Activated CD4-positive, alpha-beta T cell treated with anti-CD3 and anti-CD28 coated beads, Interleukin-2, amount 50 U/mL, for 24 hours (primary cell): Measurements from ENCODE around the gene MYH9.

Source experiments
- DNase-seq, 2 donors: peaks; one replicate each; pipeline ENCODE4 v3.0.0-alpha.2; 2020; ENCODE audit warnings: low read depth in 1 of 2, low spot score in 1 of 2

The MYH9 gene

DNA sequence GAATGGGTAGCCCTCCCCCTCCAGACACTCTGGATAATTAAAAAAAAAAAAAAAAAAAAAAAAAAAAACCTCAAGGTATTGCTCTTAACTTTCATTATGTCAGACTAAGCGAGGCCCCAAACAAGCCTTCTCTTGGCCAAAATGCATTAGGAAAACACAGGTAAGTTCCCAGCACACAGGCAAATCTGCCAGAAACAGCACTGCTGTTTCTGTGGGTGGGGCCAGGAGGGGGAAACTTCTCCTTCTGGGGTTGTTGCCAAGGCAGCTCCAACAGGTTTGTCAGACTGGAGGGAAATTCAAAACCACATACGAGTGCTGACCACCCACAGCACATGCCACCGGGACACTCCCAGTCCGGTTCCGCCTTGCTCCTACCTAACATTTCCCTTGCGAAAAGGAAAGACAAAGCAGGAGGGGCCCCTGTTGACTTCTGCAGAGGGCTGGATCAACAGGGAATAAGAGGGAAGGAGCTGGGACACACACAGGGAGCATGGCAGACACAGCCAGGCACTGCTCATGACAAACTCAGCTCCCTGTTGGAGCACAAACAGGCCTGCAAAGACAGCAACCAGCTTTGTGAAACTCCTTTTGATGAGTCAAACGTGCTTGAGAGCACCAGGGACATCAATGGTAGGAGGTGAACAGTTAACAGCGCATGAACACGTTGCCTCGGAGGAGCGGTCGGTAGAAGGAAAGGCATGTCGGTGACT lies 55.0 kb downstream of the MYH9 start:
- peak; percentile 30 to 72 for DNase-seq

DNA sequence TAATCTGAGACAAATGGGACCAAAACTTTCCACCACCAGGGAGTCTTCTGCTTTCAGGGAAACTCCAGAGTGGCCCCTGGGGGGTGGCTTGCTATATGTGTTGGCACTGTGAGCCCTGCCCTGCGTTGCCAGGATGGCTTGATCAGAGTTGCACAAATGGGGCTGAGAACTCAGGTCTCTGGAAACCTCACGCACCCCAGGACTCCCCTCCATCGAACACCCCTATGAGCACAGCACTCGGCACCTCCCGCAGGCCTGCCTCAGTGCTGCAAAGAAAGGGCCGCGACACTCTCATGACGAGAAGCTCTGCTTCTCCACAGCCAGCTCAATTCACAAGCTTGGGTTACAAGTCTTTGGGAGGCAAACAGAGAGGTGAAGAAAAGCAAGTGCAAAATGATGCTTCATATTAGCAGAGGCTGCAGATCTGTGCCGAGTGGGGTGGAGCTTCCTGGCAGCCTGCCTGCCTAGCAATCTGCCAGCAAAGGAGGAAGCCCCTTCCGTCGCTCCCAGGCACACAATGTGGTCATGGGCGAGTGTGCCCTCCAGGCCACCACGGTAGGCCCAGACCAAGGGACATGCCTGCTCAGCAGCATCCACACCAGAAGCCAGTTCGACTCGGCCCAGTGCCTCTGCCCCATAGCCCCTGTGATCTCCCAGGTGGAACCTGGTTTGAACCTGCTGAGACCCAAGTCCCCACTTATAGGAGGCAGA lies 55.7 kb downstream of the MYH9 start:
- DNase-seq = peak in 1 of 2 donors; percentile 39

DNA sequence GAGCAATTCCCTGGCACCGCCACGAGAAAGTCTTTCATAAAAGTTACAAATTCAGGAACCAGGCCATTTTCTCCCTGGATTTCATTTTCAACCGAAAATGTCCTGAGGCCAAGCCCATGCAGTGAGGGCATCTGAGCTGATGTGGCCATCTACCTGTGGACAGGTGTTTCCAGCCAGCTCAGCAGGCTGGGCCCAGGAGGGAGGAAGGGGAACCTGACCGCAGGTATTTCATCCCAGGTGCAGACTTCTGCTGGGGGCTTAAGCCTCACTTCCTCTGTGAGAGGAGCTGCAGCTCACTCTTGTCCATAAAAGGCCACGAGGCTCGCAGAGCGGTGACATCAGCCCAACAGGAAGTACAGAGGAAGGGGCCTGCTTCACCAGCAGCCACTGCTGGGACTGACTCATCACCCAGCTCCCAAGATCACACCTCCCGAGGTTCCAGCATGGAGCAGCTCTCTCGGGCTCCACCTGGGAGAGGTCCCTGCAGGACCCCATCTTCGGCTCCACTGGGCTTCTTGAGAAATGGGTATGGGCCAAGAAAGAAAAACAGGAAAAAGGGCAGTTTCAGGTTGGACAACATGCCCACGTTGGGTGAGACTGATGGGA lies 56.4 kb downstream of the MYH9 start:
- peak in 1 of 2 donors; percentile 77 for DNase-seq

DNA sequence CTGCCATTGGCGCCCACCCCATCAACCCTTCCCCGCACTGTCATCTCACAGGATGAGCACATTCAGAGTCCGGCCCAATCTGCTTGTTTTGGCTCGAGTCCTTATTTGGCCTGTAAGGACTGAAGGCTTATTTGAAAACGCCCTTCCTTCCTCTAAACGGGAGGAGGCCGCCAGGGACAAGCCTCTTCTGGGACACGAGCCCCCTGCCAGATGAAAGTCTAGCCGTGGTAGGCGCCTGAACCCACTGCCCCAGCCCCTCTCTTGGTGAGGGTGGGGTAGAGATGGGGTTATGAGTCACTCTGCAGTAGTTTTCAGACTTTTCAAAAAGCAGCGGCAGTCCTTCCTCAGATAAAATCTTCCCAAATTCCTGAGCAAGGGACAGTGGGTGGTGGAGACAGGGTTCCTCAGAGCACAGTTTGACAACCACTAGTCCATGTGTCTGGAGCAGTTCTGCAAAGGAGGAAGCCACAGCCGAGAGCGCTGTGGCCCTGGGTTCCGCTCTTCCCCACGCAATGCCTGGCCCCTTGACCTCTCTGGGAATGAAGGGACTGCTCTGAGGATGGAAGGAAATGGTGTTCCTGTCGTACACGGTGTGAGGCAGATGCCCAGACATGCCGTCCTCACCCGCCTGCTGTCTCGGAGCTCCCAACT lies 57.0 kb downstream of the MYH9 start:
- no peak for DNase-seq

DNA sequence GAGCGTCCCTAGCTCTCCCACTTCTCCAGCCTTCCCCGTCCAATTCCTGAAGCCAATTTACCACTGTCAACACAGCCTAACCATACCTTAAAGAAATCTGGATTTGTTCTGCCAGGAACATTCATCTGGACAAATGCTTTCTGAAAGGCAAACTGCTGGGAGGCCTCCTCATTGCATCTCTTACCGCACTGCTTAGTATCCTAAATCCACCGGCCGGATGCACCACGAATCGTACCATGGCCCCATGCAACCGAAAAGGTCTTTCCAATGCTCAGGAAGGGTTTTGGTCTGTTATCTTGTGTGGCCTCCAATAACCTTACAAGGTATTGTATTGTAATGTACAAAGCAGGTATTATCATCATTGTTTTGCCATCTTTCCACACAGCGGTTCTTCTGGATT lies 57.6 kb downstream of the MYH9 start:
- DNase-seq = no peak

DNA sequence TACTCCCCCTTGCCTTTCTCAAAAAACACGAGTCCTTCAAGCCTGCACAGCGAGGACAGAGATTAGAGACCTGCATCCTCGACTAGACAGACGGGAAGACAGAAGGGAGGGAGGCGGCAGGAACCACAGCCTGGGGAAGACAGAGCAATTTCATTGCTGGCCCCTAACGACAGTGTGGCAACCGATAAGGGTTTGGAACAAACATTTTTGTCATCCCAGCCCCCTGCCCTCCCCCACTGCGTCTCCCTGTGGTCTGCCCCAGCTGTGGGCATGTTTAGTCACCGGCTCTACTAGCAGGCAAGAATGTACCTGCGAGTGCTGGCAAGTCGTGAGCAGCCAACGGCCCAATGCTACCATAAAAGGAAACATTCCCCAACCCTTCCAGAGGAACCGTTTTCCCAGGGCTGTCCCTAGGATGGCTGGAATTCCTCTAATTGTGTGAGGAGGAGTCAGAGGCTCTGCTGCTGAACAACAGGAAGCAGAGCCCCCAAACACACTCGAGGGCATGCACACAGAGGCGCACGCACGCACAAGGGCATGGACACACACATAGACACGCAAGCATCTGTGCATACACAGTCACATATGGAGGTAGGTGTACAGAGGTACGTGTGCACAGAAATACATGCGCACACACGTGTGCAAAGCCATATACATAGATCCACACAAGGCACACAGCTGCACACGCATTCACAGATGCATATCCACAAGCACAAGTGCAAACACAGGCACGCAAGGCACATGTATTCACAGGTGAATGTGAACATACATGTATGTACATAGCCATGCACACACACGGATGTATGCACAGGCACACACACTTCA lies 58.3 kb downstream of the MYH9 start:
- DNase-seq = peak; percentile 56 to 81

DNA sequence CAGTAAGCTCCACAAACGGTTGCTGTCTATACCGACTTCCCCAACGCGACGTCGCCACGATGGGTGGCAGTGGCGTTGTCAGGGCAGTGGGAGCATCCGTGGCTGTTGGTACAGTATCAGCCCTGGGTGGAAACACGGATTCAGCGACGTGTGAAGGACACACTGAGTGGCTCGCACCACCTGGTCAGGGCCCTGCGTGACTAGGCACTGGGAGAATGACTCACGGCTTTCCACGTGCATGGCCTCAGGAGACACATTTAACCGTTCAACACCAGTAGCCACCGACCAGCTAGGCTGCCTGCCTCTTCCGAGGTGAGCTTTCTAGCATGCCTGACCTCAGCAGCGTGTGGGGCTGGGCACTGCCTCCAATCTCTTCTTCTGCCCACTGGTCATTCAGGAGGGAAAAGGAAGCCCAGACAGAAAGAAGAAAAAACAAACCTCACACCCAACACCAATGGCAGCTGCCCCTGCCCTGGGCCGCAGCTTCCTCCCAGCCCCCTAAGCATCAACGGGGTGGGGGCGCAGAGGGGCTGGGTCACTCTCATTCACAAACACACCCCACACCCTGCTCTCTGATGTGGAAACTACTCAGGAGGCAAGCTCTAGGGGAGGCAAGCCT lies 59.0 kb downstream of the MYH9 start:
- no peak for DNase-seq

DNA sequence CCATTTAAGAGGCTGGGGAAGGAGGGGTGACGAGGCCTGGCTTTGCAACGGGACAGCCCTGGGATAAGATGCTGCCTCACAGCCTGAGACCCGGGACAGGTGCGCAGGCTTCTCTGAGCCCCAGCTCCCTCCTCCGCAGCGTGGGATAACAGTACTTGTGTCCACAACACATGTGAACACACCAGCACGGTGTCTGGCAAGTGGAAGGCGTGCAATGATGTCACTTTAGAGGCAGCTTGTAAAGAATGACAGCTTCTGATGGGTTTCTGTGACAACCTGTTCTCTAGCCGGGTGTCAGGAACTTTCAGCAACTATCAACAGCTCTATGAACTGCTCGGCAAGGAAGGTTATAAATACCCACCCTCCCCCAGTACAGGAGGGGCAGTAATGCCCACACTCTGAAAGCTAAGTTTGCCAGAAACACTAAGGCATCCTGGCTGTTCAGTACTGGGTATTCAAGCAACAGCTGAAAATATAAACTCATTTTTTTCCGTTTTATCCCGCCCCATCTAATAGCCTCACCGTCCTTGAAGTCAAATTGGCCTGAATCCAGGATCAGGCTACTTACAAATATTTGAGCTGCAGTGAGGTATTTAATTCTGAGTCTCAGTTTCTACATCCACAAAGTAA lies 59.7 kb downstream of the MYH9 start:
- DNase-seq = no peak

DNA sequence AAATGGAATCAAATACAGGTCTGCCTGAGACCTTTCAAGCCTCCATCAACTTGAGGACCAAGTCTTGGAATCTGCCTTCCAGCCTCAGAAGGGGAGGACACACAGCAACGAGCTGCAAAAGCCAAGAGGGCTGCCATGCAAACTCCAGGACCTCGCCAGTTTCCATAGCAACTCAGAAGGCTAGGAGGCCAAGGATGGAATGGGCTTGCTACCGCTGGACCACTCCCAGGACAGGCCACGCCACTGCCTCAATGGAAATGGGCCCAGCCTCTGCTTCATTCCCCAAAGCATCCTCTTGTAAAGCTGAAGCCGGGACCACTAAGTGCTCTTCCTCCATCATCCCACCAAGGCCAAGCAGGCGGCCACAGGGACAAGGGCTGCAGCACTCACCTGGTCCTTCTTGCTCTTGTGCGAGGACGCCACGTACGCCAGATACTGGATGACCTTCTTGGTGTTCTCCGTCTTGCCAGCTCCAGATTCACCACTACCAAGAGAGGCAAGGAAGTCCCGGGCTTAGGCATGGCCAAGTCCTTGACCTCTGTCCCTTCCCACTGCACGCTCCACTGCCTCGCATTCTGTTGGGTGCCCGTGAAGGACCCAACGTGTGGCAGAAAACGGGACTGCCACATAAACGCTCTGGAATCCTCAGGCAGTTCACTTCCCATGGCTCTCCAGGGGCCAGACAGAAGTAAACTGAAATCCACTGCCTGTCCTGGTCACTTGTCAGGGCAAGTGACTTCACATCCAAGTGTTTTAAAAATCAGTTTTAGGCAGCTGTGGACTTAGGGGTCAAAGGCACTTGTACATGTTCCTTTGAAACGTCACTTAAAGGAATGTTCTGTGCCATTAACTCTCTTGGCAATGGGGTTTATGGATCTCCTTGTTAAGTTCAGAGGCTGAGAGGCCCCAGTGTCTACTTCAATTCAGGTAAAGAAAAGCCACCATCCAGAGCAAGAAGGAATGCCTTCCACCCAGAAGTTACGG lies 61.3 kb downstream of the MYH9 start:
- no peak for DNase-seq

DNA sequence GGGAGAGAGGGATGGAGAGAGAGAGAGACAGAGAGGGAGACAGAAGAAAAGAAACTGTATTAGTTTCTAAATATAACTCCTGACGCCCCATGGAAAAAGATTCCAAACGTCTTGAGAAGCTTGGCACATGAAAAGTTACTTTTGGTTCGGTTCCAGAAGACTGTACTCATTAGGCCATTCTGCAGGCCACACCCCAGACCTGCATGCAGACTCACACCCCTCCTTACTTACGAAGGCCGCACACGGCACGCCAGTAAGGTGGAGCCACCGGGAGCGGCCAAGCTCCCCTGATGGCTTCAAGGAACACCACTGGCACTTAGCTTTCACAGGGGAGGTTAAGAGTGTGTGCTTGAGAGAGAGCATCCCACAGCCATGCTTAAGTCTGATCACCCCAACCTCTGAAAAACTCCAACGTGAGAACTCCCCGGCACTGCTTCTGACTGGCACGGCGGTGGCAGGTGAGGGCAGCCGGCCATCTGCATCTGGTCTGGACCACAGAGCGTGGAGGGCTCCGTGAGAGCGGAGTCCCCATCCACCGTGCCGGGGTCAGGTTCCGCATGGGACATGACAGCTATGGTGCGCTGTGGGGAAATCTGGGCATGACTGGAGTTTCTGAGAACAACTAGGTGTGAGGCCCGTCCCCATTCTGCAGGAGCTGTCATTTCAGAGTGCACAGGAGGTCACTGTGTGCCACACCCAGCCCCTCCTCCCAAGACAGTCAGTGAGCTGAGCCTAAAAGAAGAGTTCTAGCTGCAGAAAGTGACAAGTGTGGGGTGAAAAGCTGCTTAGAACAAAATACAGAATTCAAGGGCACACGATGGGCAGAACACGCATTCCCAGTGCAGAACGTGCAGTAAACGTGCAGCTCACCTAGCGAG lies 62.4 kb downstream of the MYH9 start:
- no peak for DNase-seq

DNA sequence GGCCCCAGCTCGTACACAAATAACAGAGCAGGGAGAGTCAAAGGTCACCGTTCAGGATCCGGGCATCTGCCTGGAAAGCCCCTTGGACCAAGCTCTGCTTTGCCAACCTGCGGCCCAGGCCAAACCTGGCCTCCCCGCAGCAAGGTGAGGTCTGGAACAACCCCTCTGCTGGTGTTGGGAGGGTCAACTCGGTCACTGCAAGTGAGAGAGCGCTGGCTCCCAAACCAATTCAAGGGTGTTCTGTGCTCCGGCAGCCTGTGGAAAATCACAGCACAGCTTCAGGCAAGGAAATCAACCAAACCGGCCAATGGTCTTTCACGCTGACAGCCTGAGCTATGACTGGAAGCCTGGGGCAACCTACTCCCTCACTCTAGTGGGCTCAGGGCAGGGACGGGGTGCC lies 63.4 kb downstream of the MYH9 start:
- DNase-seq = no peak

DNA sequence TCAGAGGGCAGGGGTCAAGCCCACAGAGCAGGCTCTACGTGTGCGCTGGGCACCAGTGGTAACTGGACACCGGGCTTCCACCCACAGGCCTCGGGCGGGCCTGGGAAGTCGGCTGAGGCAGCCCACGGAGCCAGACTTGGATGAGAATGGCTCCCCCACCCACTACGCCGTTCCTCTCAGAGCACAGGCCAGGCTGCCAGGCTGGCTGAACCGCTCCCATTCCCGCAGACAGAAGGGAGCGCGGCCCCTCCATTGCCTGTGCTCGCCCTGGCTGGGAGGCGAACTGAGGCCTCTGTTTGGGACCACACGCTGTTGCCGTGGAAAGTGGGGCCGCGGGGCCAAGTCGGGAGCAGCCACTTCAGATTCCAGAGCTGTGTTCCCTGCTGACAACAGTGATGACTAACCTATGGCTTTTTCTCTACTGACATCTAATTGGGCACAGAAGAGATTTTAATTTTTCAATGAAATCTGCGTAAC lies 63.9 kb downstream of the MYH9 start:
- no peak for DNase-seq

DNA sequence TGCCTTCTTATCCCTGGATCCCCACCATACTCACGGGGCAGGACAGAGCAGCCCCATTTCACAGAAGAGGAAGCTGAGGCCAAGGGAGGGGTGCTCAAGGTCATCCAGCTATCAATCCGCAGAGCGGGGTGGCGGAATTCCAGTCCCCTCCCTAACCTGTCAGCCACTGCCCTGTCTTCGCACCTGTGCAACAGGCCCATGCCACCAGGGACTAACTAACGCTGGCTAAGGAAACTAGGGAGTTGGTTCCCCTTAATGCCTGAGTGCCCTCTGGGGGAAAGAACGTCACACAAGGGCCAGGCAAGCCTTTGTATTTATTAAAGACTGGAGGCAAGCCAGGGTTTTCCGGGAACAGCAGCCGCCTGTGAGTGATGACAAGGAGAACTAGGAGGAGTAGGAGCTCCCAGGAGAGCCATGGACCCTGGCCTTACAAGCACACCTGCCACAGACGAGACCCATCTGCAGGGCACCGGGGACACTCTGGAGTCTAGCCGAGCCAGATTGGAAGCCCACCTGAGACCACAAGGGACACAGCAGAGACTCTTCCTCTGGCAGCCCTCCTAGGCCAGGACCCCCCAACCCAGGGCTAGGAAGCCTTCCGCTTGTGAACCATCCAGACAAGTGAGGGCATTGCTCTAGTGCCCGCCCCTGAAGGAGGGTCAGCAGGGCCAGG lies 64.4 kb downstream of the MYH9 start:
- no peak for DNase-seq

DNA sequence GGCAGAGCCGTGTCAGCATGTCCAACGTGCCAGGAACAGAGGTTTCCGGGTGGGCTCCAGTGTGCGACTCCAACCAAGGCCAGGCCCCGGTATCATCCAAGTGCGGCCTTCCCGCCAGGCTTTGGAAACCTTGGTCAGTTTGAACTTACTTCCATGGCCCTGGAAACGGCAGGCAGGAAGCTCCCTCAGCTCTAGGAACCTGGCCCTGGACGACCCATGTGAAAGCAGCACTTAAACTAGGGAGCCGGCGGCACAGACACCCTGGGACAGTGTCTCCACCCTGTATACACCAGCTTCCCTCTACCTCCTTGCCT lies 65.2 kb downstream of the MYH9 start:
- no peak for DNase-seq

DNA sequence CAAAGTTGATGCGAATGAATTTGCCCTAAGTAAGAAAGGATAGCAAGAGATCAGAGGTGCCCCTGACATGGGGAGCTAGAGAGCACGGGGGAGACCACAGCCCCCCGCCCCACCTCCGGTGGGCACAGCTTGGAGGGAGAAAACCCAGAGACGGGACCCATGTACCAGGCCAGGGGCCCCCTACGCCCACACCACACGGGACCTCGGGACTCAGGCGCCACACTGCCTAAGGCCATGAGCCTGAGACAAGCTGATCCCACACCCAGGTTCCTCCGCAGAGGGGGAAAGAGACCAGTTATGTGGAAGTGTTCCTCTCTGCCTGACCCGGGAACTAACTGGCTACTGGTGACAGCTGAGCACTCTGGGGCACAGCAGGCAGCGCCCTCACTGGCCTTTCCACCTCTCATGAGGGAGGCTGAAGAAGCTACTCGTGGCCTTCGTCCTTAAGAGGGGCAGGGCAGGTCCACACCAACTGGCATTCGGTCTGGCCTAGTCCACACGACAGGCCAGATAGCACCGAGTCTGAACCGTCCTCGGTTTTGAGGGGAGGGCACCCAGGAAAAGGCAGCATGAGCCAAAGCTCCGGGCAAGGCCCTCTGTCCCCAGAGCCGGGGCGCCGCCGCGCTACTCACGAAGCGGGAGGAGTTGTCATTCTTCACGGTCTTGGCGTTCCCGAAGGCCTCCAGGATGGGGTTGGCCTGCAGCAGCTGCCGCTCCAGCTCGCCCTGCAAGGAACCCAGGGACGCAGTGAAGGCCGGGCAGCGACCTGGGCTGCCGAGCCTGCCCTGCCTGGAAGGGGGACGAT lies 65.8 kb downstream of the MYH9 start:
- no peak for DNase-seq

DNA sequence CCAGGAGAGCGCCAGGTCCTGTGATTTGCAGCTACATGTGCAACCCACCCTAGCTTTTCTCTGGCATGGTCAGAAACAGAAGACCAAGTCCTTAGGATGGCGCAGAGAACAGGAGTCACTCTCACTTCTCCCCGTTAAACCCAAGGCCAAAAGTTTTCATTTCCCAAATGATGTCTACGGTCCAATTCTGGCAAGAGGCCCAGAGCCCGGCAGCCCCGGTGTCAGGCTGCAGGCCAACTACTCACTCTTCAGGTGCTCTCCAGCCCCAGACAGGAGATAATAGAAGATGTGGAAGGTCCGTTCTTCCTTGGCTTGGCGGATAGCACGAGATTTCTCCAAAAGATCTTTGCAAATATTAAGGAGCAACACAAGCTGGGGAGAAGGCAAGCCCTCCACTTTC lies 67.2 kb downstream of the MYH9 start:
- no peak for DNase-seq
